Measurements from ENCODE around the gene RNF133.

DNA sequence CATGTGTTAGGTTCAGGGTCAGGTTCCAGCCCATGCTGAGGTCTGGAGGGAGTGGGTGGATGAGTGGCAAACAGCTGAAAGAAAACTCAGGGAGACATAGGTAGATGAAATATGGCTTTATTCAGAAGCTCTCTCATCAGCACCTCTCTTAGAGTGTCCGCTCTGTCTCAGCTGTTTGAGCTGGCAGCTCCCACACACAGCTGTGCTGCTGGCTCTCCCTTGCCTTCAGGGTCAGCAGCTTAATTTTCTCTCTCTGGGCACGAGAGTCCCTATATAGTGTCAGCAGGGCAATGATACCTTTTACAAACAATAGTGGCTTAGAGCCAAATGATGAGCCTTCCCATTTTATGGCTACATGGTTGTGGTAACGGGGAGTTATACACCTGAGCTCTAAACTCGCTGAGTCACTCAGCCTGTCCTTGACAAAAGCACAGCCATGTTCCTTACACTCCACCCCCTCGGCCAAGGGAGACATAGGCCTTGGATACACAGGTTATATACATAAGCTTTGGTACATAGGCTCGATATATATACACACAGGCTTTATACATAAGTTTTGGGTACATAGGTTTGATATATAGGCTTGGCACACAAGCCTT is 10.4 kb downstream of the RNF133 start:
- no peak for TF ChIP-seq EZH2 (IDR thresholded peaks at IDR 0.05; ENCODE audit: low read length)
- TF ChIP-seq, protein P1, sequence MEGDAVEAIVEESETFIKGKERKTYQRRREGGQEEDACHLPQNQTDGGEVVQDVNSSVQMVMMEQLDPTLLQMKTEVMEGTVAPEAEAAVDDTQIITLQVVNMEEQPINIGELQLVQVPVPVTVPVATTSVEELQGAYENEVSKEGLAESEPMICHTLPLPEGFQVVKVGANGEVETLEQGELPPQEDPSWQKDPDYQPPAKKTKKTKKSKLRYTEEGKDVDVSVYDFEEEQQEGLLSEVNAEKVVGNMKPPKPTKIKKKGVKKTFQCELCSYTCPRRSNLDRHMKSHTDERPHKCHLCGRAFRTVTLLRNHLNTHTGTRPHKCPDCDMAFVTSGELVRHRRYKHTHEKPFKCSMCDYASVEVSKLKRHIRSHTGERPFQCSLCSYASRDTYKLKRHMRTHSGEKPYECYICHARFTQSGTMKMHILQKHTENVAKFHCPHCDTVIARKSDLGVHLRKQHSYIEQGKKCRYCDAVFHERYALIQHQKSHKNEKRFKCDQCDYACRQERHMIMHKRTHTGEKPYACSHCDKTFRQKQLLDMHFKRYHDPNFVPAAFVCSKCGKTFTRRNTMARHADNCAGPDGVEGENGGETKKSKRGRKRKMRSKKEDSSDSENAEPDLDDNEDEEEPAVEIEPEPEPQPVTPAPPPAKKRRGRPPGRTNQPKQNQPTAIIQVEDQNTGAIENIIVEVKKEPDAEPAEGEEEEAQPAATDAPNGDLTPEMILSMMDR (optimal IDR thresholded peaks at IDR 0.05 in 1 of 3, IDR thresholded peaks at IDR 0.05 in 1 of 3, conservative IDR thresholded peaks at IDR 0.05 in 1 of 3; ENCODE audit: extremely low read depth in 1 of 3, insufficient read depth in 2 of 3, low read length in 3 of 3): no peak

Data from keratinocyte (primary cell).